ENCODE results near the gene ATP2C2. TPM values are rescaled to one million over a fixed set of nuclear protein-coding genes. Genes with fewer than 3 reads are reported as not detected.

Gene ATP2C2
- total RNA-seq, 1 experiment from 2014 or later = 4.3 TPM

DNA sequence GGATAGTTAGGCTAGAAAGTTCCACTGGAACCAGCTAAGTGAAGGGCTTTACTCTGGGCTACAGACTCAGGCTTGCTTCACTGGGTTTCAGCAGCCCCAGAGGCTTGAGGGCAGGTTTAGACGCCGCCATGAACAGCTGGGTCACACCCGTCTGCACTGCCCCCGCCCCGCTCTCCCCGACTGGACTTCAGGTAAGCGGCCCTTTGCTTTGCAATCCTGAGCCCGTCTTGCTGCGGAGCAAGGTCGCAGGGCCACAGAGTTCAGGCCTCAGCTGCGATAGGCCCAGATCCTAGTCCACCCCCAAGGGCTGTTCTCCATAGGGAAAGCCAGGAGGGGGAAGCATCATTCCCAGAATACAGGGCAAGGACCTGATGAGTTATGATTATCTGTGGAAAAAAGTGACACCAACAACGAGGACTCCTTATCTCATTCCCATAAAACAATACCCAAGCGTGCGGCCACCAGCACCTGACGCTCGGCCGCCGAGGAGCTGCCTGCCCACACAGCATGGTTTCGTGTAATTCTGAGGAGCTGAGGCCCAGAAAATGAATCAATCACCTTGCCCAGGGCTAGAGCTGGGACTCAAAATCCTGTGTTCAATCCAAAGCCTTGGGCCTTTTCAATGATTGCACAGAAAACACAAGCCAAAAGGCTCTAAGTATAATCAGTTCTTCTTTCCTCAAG is 115.7 kb downstream of the ATP2C2 start:
- no peak for DNase-seq (ENCODE audit: low spot score)
- Mint-ChIP-seq H3K4me1 (no peaks in the 10 kb centered on the region), H3K9me3 (no peaks in the 10 kb centered on the region), H3K4me3 (no peak overlapping the region), H3K27ac (no peak overlapping the region; the same call in 1 of the 2 replicates), H3K36me3 (peaks cover 9% of the 10 kb centered on the region; the same call in 1 of the 2 replicates), H3K27me3 (ENCODE audit: low read depth) (no peaks in the 10 kb centered on the region)
- CTCF ChIA-PET = interaction anchor here (0.8 to 1.9 kb wide), 7 partner anchors 116 to 527 kb away, joined by 3 to 9 read pairs (median 3); partner anchors contain the start of gene ATP2C2
- TF ChIP-seq, protein P1, sequence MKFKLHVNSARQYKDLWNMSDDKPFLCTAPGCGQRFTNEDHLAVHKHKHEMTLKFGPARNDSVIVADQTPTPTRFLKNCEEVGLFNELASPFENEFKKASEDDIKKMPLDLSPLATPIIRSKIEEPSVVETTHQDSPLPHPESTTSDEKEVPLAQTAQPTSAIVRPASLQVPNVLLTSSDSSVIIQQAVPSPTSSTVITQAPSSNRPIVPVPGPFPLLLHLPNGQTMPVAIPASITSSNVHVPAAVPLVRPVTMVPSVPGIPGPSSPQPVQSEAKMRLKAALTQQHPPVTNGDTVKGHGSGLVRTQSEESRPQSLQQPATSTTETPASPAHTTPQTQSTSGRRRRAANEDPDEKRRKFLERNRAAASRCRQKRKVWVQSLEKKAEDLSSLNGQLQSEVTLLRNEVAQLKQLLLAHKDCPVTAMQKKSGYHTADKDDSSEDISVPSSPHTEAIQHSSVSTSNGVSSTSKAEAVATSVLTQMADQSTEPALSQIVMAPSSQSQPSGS (CRISPR knock-in tag; IDR thresholded peaks at IDR 0.05; ENCODE audit: borderline replicate concordance, low read depth) = no peak
- TF ChIP-seq, protein P2, sequence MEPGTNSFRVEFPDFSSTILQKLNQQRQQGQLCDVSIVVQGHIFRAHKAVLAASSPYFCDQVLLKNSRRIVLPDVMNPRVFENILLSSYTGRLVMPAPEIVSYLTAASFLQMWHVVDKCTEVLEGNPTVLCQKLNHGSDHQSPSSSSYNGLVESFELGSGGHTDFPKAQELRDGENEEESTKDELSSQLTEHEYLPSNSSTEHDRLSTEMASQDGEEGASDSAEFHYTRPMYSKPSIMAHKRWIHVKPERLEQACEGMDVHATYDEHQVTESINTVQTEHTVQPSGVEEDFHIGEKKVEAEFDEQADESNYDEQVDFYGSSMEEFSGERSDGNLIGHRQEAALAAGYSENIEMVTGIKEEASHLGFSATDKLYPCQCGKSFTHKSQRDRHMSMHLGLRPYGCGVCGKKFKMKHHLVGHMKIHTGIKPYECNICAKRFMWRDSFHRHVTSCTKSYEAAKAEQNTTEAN (CRISPR knock-in tag; IDR thresholded peaks at IDR 0.05) = no peak
- TF ChIP-seq MYBL2 (CRISPR knock-in tag; IDR thresholded peaks at IDR 0.05) (no peak), ATF1 (CRISPR knock-in tag; IDR thresholded peaks at IDR 0.05) (no peak), ELF4 (CRISPR knock-in tag; IDR thresholded peaks at IDR 0.05; ENCODE audit: low read depth) (no peak), ZNF416 (CRISPR knock-in tag; IDR thresholded peaks at IDR 0.05) (no peak), CREM (CRISPR knock-in tag; IDR thresholded peaks at IDR 0.05) (no peak), ZNF396 (CRISPR knock-in tag; IDR thresholded peaks at IDR 0.05; ENCODE audit: borderline replicate concordance) (no peak), TEAD1 (CRISPR knock-in tag; IDR thresholded peaks at IDR 0.05) (no peak), IRF2 (CRISPR knock-in tag; IDR thresholded peaks at IDR 0.05; ENCODE audit: borderline replicate concordance, low read depth) (no peak)
- TF ChIP-seq, protein P3, sequence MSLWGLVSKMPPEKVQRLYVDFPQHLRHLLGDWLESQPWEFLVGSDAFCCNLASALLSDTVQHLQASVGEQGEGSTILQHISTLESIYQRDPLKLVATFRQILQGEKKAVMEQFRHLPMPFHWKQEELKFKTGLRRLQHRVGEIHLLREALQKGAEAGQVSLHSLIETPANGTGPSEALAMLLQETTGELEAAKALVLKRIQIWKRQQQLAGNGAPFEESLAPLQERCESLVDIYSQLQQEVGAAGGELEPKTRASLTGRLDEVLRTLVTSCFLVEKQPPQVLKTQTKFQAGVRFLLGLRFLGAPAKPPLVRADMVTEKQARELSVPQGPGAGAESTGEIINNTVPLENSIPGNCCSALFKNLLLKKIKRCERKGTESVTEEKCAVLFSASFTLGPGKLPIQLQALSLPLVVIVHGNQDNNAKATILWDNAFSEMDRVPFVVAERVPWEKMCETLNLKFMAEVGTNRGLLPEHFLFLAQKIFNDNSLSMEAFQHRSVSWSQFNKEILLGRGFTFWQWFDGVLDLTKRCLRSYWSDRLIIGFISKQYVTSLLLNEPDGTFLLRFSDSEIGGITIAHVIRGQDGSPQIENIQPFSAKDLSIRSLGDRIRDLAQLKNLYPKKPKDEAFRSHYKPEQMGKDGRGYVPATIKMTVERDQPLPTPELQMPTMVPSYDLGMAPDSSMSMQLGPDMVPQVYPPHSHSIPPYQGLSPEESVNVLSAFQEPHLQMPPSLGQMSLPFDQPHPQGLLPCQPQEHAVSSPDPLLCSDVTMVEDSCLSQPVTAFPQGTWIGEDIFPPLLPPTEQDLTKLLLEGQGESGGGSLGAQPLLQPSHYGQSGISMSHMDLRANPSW (CRISPR knock-in tag; conservative IDR thresholded peaks at IDR 0.05; ENCODE audit: low read depth) = no peak
- POLR2A ChIA-PET = no interaction called here
- no peak for ATAC-seq

DNA sequence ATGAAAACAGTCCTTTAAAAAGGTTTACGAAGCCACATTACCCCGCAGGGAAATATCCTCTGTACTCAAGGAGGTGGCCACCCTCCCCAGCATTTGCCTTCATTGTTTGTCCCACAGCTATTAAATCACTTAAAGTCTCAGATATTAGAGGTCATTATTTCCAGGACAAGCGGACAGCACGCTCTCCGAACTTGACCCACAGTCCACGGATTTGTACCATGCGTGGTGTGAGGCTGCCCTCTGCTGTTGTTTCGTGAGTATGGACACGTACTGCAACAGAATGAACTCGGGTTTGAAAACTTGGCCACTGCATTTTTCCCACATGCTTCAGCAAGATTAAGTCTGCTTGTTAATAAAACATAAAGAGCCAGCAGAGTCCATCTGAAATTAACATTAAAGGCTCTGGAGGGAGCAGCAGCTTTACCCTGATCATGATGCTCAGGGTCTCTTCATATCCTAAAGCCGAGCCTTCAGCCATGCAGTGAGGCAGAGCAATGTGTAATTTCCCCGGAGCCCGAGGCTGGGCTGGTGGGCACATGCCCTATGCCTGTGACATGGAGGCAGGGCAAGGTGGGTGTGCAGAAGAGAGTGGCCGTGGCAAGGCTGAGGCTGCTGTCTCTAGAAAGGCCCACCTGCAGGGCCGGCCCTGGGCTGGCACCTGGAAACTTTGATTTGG is 116.4 kb downstream of the ATP2C2 start:
- ChIA-PET POLR2A (no interaction called here), CTCF (interaction anchor here (0.8 to 1.9 kb wide), 6 partner anchors 117 to 318 kb away, joined by 3 to 9 read pairs (median 4); partner anchors contain the start of gene ATP2C2)
- H3K9me3 Mint-ChIP-seq = no peaks in the 10 kb centered on the region
- TF ChIP-seq, protein P4, sequence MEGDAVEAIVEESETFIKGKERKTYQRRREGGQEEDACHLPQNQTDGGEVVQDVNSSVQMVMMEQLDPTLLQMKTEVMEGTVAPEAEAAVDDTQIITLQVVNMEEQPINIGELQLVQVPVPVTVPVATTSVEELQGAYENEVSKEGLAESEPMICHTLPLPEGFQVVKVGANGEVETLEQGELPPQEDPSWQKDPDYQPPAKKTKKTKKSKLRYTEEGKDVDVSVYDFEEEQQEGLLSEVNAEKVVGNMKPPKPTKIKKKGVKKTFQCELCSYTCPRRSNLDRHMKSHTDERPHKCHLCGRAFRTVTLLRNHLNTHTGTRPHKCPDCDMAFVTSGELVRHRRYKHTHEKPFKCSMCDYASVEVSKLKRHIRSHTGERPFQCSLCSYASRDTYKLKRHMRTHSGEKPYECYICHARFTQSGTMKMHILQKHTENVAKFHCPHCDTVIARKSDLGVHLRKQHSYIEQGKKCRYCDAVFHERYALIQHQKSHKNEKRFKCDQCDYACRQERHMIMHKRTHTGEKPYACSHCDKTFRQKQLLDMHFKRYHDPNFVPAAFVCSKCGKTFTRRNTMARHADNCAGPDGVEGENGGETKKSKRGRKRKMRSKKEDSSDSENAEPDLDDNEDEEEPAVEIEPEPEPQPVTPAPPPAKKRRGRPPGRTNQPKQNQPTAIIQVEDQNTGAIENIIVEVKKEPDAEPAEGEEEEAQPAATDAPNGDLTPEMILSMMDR (IDR thresholded peaks at IDR 0.05) = peak; percentile 57
- TF ChIP-seq TEAD1 (CRISPR knock-in tag; IDR thresholded peaks at IDR 0.05) = no peak
- peak; percentile 73 for DNase-seq (ENCODE audit: low spot score)
- no peaks in the 10 kb centered on the region for H3K4me1 Mint-ChIP-seq
- peak; percentile 65 for ATAC-seq
- H3K4me3 Mint-ChIP-seq = no peak overlapping the region
- H3K27me3 Mint-ChIP-seq (ENCODE audit: low read depth) = no peaks in the 10 kb centered on the region
- peaks cover 11% of the 10 kb centered on the region; the same call in 1 of the 2 replicates for H3K36me3 Mint-ChIP-seq
- H3K27ac Mint-ChIP-seq = no peak overlapping the region; the same call in 1 of the 2 replicates

Measured in WTC11 (cell line).